Activated T-helper 1 cell treated with Interleukin-2 at 50 U/mL for 16 hours (primary cell): ENCODE results near the gene TMA7B.
"Not testable (repeated sequence)": the region's sequence is repeated elsewhere in the genome, so short reads cannot be mapped to it uniquely, and the experiment has no call there.

ENCODE experiments used
- DNase-seq: peaks from one replicate; pipeline ENCODE4 v3.0.0-alpha.2; 2020; ENCODE audit warnings: low read depth

Gene TMA7B

GRCh38 chr22:39933741-39934140 lies 26.5 kb upstream of the TMA7B start:
- DNase-seq = no peak

DNA sequence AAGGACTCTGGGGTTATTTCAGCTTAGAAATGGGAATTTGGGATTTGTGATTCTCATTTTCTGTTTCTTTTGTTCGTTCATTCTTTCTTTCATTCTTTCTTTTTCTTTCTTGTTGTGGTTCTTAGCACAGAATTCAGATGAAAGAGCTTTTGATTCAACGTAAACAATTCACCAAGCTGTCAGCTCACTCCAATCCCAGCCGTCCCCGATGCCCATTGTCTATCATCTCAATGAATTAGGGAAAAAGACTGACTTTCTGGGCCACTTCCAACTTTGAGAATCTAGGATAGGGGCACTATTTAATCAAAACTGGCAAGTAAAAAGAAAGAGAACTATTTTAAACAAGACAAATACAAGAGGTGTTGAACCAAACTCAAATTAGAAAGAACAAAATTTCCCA lies 25.1 kb upstream of the TMA7B start:
- no peak for DNase-seq

DNA sequence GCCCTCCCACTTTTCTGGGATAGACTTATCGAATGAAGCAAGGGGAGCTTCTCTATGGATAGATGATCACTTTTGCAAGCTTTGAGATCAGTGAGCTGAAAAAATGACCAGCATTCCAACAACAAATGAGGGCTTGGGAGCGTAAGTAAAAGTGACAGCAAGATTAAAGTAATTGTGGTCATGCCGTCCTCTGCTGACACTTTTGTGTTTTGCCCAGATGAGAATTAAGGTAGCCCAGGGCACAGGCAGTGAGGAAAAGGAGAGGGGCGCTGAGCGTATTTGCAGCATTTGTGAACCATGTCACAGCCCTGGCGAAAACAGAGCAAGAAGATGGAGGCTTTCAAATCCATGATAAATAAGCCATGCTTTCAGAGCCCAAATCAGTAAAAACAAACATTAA lies 24.6 kb upstream of the TMA7B start:
- DNase-seq = no peak

- no peak for DNase-seq
Measured at GRCh38 chr22:39936523-39937145, 23.6 kb upstream of the TMA7B start.

DNA sequence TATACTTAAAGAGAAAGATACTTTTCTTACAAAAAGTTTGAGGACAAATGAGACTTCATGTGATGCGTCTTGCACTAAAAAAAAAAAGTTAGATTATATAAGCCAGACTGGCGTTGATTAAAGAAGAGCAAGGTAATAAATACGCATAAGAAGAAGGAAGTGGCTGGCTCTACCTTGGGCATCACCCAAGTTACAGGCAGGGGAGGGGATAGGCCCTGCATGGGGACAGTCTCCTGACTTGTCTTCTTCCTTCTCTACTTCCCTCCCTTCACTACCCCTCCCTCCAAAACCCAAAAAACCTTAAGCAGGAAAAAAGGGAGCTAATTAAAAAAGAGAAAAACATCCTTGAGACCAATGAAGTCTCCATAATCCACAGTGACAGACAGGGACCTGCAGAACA lies 22.3 kb upstream of the TMA7B start:
- no peak for DNase-seq

DNA sequence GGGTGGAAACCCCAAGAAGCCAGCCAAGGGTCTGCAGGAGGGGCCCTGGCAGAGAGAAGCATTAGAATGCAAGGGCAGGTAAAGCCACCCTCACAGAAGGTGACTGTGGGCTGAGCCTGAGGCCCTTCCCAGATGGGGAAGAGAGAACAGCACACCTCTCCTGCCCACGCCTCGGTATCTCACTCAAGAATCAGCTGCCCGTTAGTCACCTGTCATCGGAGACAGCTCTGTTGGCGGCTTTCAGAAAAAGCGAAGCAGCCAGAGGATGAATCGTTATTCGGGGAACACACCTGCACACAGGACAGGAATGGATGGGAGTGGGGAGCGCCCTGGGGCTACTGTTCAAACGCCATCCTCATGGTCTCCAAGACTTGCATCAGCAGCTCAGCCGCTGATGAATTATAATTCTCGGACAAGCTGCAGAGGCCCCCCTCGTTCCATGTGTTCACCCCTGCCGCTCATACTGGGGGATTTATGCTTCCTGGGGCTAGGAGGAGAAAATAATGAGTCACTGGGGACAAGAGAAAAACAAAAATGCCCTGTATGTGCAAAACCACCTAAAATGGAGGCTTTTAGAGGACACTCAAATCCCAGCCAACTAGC lies 21.6 kb upstream of the TMA7B start:
- no peak for DNase-seq

DNA sequence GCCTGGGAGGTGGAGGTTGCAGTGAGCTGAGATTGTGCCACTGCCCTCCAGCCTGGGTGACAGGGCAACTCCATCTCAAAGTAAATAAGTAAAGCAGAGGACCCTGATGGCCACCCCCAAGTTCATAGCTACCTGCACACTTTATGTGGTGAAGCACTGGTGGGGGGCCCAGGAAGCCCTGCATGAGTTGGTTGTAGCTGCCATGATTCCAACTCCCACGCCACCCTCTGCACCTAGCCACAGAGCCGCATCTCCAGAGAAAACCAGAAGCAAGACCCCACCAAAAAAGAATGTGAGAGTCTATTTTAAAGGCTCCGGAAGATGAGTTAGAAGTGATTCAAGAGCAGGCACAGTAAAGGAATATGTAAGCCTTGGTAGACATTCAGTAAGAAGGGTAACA lies 20.4 kb upstream of the TMA7B start:
- no peak for DNase-seq

DNA sequence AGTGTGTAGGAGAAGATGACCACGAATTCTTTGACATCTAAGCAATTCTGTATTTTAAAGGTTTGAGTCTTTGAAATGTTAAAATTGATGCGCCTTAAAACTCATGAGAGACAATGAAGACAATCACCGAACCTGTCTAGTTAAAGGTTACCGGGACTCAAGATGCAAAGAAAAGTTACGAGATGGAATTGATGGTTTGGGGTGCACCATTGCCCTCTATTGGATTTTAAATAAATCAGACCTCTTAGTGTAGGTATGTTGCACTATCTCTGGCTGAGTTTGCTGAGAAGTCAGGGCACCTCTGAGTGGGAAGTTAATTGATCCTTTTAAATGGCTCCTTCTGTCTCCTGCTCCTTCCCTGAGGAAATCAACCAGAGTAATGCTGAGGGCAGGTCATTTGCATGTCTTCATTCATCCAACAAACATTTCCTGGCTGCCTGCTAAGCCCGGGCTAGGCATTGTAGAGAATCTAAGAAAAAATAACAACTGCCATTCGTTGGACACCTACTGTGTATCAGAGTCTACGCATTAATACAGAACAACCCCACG lies 19.4 kb upstream of the TMA7B start:
- DNase-seq = no peak

DNA sequence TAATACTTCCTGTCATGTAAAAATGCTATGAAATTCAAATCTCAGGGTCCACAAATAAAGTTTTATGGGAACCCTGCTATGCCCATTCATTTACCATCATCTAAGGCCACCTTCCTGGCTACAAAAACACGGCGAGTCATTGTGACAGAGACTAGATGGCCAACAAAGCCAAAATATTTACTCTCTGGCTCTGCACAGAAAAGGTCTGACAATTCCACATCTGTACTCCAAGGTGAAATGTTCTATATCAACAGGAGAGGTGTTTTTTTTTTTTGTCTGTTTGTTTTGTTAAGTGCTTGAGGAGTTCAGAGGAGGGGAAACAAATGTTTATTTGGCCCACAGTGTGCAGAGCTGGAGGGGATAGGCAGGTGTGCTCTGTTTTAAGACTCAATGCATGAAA lies 18.6 kb upstream of the TMA7B start:
- no peak for DNase-seq

DNA sequence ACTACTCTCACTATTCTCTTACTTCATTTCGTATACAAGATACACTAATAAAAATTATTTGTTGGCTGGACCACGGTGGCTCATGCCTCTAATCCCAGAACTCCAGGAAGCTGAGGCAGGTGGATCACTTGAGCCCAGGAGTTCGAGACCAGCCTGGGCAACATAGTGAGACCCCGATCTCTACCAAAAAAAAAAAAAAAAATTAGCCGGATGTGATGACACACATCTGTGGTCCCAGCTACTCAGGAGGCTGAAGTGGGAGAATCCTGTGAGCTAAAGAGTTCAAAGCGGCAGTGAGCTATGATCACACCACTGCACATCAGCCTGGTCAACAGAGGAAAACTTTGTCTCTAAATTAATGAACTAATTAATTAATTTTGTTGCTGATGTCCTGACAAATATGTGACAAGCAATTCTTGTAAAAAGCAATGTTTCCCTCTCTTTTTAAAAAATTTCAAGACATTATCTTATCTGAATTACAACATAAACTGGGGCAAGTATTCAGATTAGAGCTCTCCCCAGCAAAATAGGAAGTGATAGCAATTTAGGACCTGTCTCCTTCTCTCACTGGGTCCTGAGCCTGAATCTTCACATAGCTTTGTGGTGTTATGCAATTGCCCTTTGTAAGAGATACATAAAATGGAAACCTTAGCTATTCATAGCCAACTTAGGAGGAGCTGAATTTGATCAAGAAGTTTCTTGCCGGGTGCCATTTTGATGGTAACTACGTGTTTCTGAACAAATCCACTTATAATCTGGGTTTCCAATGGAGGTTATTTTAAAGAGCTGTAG lies 17.6 kb upstream of the TMA7B start:
- no peak for DNase-seq

DNA sequence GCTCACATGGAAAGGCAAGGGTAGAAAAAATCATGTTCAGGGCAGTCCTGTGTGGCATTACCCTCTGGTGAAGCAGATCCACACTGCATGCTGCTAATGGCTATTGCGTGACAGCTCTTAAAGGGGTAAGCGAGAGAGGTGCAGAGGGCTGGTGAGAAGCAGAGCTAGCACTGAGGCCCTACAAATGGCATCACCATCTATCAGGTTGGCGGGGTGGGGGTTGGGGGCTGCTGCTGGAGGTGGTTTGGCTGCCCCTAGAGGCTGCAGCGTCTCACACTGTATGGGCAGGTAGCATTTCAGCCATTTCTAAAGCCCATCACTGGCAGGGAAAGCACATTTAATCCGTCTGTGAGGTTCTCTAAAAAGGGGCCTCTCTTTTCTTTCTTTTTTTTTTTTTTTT lies 16.9 kb upstream of the TMA7B start:
- no peak for DNase-seq

DNA sequence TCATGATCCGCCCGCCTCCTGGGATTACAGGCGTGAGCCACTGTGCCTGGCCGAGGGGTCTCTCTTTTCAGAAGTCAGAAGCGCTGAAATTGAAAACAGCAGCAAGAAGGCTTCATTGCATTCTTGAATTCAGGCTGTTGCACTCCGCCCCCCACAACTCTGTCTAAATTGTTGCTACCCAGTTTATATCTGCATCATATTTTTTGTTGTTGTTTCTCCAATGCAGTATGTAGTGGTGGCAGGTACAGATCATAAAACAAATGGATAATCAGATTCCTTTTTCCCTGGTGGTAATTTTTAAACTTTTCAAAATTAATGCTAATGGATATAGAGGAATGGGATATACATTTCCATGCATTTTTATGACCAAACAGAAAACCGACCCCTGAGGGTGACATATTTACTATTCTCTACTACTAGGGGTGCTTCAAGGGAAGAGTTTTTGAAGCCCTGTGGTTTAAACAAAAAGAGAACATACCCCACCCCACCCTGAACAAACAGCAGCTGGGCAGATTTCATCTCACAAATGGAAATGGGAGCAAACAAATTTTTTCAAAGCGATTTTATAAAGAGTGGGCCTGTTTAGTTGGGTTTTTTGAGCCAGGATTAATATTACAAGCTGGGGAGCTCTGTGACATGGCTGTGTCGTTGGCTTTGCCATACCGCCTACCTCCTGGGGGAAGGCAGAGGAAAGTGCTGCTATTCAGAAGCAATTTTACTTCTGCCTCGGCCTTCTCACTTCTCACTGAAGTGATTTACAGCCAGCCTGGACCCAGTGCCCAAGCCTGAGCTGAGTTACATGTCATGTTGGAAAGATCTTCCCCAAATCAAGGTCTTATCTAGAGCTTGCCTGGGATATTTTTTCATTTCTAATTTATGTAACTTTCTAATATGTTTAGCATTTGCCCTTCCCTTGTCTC lies 16.0 kb upstream of the TMA7B start:
- no peak for DNase-seq

GRCh38 chr22:39946126-39946502 lies 14.1 kb upstream of the TMA7B start:
- no peak for DNase-seq

DNA sequence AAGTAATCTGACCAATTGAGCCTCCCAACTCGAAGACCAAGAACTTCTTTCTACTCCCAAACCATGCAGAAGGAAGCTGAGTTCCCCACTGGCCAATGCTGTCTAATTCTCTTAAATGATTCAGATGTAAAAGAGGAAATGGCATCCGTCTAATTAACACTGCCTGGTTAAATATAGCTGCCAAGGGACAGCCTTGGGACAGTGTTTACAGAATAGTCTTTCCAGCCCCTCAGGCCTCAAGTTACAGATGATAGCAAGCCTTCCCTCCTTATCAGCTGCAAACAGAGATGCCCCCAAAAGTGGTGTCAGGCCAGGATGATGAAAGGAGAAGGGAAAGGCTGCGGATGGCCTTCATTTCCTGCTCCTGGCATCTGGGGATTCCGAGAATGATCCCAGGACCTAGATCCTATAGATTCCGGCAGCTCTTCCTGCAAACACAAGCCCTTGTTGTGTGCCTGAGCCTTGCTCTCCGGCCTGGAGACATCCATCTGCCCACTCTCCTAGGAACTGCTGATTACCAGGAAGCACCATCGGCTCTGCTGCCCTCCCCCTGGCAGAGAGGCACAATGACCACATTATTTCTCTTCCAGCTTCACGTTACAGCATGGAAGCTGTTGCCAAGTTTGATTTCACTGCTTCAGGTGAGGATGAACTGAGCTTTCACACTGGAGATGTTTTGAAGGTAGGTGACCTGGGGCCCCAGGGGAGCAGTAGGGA lies 13.5 kb upstream of the TMA7B start:
- no peak for DNase-seq

DNA sequence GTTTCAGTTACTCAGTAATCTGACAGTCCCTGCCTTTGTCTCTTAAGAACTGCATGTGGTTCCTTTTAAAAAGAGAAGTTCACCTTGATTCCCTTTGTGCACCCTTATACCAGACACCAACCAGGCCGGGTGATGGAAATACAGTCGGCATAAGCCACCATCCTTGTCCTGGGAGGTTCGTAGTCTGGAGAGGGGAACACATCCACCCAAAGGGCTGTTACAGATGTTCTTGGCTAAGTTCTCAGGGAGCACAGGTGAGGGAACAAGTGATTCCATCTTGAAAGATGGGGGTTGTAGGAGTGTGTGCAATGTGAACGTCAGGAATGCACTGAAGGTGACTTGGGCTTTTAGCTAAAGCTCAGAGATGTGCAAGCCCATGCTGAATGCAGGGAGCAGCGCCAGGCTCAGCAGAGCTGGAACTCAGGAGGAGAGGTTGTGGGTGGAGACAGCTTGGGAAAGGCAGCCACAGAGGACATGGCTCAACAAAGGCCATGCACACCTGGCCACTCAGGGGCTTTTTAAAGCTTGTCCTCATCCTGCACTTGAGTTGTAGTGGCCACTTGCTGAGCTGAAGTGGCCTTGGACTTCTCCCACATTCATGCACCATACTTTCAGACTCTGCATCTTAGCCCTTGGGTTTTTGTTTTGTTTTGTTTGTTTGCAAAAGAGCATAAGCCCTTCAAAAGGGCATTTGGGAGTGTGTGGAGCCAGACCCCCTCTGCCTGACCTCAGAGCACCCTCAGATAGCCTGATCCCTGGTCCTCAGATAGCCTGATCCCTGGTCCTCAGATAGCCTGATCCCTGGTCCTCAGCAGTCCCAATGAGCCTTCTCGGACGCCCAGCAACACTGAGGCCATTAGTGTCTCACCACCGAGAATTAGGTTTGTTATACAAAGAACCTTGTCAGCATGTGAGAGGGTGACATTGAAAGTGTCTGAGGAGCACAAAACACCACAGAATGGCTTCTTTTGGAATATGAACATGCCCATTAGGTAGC lies 12.7 kb upstream of the TMA7B start:
- DNase-seq = no peak

GRCh38 chr22:39949964-39950737 lies 10.0 kb upstream of the TMA7B start:
- no peak for DNase-seq

- DNase-seq = not testable (repeated sequence)
Measured at GRCh38 chr22:39951603-39952293, 8.4 kb upstream of the TMA7B start.

DNA sequence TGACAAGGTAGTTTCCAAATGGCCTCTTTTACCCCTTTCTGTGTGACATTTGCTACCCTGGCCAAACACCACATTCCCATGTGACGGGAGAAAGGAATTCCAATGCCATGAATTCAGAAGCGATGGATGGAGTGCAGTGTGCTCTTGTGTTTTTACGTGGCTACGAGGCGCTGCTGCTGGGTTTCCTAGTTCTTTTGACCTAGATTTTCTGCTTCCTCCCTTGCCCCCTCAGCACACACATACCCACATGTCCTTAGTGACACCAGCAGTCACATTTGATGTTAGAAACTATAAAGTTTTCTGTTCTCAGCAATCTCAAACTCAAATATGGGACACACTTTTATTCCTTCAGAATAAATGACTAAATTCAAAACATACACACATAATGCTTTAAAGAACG lies 7.8 kb upstream of the TMA7B start:
- DNase-seq = no peak

DNA sequence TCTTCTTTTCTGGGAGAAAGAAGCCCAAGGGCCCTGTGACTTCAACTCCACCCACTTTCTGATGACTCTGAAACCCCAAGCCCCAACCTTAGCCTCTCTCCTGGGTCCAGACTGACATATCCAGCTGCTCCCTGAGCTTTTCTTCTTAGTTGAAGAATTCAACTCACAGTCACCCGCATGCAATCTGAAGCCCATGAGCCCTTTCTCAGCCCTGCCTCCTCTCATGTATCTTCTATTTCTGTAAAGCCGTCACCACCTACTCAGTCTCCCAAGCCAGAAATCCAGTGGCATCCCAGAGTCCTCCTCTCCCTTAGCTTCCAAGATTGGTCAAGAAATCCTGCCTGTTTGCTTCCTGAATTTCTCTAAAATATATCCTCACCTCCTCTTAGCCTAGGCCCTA lies 7.1 kb upstream of the TMA7B start:
- DNase-seq = no peak
